Stimulated activated naive CD8-positive, alpha-beta T cell treated with anti-CD3 and anti-CD28 coated beads, Interleukin-15, Interleukin-2, amounts not matched to agents 100 U/mL and 50 U/mL, for 24 hours (primary cell): ENCODE data around the gene ZNF281.
"Not testable (repeated sequence)": the region's sequence is repeated elsewhere in the genome, so short reads cannot be mapped to it uniquely, and the experiment has no call there.

Source experiments
- ATAC-seq: fragments of 150-1000 bp; cut with Tn5 transposase; one replicate; pipeline ENCODE4 v1.10.0; 2021
- DNase-seq: peaks from one replicate; pipeline ENCODE4 v3.0.0; 2021

The ZNF281 gene

GRCh38 chr1:200429221-200429751, 19.4 kb upstream of the ZNF281 start:
- DNase-seq, result no peak
- no peak for ATAC-seq

- peak; percentile 75 for ATAC-seq
Measured at GRCh38 chr1:200428482-200429205, 18.8 kb upstream of the ZNF281 start.

GRCh38 chr1:200427744-200428143, 17.9 kb upstream of the ZNF281 start:
- ATAC-seq, result no peak
- DNase-seq, result no peak

More at GRCh38 chr1:200428482-200429205, 18.8 kb upstream of the ZNF281 start:
- DNase-seq, result no peak

GRCh38 chr1:200426196-200426595, 16.4 kb upstream of the ZNF281 start:
- ATAC-seq, result no peak

GRCh38 chr1:200423235-200423634, 13.4 kb upstream of the ZNF281 start:
- no peak for DNase-seq
- no peak for ATAC-seq

More at GRCh38 chr1:200426196-200426595, 16.4 kb upstream of the ZNF281 start:
- DNase-seq, result no peak

DNA sequence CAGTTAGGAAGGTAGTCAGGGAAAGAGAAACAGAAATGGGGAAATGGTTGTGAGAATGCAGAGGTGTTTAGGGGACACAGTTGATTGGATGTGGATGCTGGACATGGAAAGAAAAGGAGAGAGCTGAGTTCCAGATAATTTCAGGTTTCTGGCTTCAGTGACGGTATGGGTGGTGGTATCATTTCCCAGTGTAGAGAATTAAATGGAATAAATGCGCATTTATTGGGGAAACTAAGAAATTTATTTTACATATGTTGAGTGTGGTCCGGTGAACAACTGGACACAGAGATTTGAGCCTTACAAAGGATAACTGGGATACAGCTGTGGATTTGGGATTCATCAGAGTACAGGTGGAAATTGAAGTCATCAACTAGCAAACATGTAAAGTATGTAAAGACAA, 12.4 kb upstream of the ZNF281 start:
- ATAC-seq, result no peak
- DNase-seq, result no peak

GRCh38 chr1:200415789-200416593, 6.2 kb upstream of the ZNF281 start:
- ATAC-seq, result no peak
- no peak for DNase-seq

GRCh38 chr1:200415227-200415626, 5.4 kb upstream of the ZNF281 start:
- DNase-seq (no peak), ATAC-seq (no peak)

DNA sequence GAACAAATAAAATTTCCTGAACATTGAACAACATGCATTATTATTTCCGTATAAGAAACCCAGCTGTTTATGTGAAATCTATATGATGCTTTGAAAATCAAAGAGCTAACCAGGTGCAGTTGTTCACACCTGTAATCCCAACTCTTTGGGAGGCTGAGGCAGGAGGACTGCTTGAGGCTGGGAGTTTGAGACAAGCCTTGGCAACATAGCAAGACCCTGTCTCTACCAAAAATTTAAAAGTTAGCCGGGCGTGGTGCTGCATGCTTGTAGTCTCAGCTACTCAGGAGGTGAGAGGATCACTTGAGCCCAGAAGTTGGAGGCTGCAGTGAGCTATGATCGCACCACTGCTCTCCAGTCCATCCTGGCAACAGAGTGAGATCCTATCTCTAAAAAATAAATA, 4.8 kb upstream of the ZNF281 start:
- DNase-seq (no peak), ATAC-seq (no peak)

DNA sequence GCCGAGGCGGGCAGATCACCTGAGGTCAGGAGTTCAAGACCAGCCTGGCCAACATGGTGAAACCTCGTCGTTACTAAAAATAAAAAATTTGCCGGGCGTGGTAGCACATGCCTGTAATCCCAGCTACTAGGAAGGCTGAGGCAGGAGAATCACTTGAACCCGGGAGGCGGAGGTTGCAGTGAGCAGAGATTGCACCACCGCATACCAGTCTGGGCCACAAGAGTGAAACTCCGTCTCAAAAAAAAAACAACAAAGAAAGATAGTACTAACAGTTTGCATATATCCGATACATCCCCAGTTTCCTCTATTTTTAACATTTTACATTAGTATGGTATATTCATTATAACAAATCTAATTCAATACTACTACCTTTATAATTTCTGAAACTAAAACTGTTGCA, 3.9 kb upstream of the ZNF281 start:
- not testable (repeated sequence) for ATAC-seq

GRCh38 chr1:200411406-200412257, 1.8 kb upstream of the ZNF281 start:
- DNase-seq (no peak), ATAC-seq (no peak)

More for the DNA sequence above, 3.9 kb upstream of the ZNF281 start:
- DNase-seq, result not testable (repeated sequence)

GRCh38 chr1:200410566-200410878, 686 bp upstream of the ZNF281 start:
- no peak for DNase-seq
- no peak for ATAC-seq

GRCh38 chr1:200409203-200409760, 554 bp downstream of the ZNF281 start:
- DNase-seq, result peak; percentile 56
- ATAC-seq, result peak; percentile 10

DNA sequence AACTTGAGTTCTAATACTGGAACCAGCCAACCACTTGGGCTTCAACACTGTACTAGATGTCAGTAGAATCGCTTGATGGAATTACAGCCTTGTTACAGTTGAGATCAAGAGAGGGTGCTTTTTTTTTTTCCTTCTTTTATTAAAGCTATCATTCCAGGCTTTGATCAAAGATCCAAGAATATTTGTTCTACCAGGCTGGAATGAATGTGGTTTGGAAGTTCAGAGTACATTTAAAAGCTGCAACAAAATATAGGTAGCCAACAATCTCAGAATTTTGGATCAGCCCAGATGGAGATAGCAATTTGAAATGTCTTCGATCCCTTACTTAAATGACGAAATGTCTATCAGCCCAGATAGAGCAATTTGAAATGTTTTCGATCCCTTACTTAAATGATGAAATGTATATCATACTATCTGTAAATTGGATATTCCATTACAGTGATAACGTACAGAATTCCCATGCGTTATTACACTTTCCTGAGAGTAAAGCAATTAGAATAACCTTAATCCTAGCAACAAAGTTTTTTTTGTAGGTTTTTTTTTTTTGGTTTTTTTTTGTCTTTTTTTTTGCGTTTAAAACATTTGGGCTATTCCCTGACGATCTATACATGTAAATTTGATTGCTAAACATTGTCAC, 3.6 kb downstream of the ZNF281 start:
- DNase-seq (no peak), ATAC-seq (no peak)

GRCh38 chr1:200405264-200405663, 4.6 kb downstream of the ZNF281 start:
- ATAC-seq (no peak), DNase-seq (no peak)

GRCh38 chr1:200401708-200402107, 8.1 kb downstream of the ZNF281 start:
- ATAC-seq (no peak), DNase-seq (no peak)

DNA sequence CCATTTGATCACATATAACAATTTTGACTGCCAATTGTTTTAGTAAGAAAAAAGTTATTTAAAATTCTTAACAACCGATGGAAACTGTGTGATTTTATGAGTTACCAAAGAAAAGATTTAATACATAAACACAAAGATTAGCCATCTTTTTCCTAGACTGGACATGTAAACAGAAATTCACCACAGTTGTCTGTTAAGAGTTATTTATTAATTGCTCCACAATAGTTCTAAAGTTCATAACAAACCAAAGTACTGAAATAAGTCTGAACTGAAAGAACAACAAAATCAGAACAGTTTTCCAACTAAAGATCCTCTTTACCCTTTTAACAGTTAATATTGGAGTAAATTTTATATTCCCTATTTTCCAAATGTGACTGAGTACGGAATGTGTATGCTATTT, 8.6 kb downstream of the ZNF281 start:
- ATAC-seq (no peak), DNase-seq (no peak)

- DNase-seq, result no peak
- no peak for ATAC-seq
Measured at GRCh38 chr1:200400556-200400955, 9.3 kb downstream of the ZNF281 start.

GRCh38 chr1:200399860-200400259, 10.0 kb downstream of the ZNF281 start:
- DNase-seq (no peak), ATAC-seq (no peak)

DNA sequence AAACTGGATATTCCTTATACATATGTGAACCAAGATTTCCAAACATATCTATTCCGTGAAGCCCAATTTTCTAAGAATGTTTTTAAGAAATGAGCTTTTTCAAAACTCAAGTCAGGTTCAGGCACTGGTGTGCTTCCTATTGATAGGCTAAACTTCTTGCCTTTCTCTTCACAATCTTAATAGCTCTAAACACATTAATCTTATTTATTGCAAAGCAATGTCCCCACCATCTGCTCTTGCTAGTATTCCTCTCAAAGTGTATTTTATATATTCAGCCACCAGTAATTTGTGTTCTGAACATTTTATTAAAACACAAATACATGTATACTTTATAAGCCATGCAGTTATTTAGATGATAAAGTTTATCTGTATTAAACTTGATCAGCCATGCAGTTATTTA, 11.5 kb downstream of the ZNF281 start:
- no peak for ATAC-seq
- no peak for DNase-seq

DNA sequence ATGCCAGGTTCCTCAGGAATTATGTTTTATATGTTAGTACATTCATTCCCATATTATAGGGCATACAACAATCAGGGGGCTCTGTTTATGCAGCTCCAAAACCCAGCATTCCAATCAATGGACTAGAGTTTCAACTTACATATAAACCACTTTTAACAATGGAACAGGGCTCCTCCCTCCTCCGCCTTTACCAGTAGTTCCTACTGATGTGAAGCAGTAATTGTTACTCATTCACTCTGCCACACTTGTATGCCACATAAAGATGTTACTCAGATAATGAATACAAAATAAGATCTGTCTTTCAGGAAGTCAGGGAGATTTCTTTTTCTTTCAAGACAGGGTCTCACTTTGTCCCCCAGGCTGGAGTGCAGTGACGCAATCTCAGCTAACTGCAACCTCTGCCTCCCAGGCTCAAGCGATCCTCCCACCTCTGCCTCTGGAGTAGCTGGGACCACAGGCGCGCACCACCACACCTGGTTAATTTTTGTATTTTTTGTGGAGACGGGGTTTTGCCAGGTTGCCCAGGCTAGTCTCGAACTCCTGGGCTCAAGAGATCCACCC, 17.1 kb downstream of the ZNF281 start:
- no peak for DNase-seq

More for the DNA sequence above, 17.1 kb downstream of the ZNF281 start:
- no peak for ATAC-seq
